ENCODE results near the gene CD8A. TPM values are rescaled to one million over a fixed set of nuclear protein-coding genes. Genes with fewer than 3 reads are reported as not detected.

Gene CD8A
- polyA plus RNA-seq = 2.1 and 4.4 TPM in 2 replicates

DNA sequence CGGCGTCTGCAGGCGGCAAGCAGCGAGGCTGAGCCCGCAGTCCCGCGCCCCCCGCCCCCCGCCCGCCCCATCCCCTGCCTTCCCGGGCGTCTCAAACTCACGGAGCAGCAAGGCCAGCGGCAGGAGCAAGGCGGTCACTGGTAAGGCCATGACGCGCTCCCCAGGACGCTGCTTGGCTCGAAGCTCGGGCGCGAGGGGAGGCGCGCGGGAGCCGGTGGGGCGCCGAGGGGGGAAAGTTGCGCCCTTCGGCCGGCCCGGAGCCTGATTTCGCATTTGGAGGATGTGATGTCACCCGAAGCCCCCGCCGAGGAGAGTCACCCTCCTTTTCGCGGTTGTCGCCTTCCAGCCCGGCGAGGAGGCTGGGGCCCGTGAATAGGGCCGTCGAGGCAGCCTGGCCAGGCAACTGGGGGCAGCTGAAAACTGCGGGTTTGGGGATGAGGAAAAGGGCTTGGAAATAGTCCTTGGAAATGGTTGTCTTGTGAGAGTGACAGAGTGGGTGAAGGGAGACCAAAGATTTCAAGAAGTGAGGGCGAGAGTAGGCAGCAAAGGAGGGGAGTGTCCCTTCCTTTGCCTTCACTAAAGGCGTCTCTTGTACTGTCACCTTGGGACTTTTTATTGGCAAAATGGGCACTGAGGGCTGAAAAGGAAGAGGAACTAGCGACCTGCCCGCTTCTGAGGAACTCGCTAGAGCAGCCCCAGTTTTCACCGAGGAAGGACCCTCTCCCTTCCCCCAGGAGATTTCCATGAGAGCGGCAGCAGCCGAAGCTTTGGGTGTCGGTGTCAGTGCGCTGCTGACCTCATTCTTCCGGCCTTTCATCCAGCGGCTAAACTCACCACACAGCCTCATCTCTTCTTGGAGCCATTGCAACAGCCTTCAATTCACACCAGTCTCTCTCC is at the start of gene CD8A:
TSS of gene CD8A (minus strand) at position 238 of the 897 bp plus-strand sequence. CDS start at position 150, 88 bp downstream.

Other genes starting within 250 kb of the CD8A start
- 43.6 and 63.8 TPM in 2 replicates for gene CHMP3, start 227.5 kb downstream of the CD8A start, polyA plus RNA-seq
- gene RNF103, start 167.0 kb downstream of the CD8A start, polyA plus RNA-seq = 28.5 and 32.5 TPM in 2 replicates
- gene RMND5A, start 70.6 kb downstream of the CD8A start, polyA plus RNA-seq = 12.8 and 15.4 TPM in 2 replicates
- gene CD8B, start 71.0 kb upstream of the CD8A start, polyA plus RNA-seq = not detected in 2 replicates
- 1.3 and 1.7 TPM in 2 replicates for gene RGPD1, start 151.2 kb upstream of the CD8A start, polyA plus RNA-seq
- 6.9 and 7.0 TPM in 2 replicates for gene PLGLB1, start 230.9 kb upstream of the CD8A start, polyA plus RNA-seq

All from Purkinje cell (primary cell).